Activated CD8-positive, alpha-beta memory T cell treated with anti-CD3 and anti-CD28 coated beads for 24 hours (primary cell): ENCODE data around the gene NPFF.

Experiments
- DNase-seq: peaks from one replicate; pipeline ENCODE4 v3.0.0-alpha.2; 2020

Gene NPFF

GRCh38 chr12:53472056-53472582 is 35.2 kb downstream of the NPFF start:
- DNase-seq: no peak

- DNase-seq: no peak
Observed at GRCh38 chr12:53468282-53468681, 39.0 kb downstream of the NPFF start.

GRCh38 chr12:53467880-53468279 is 39.4 kb downstream of the NPFF start:
- no peak for DNase-seq

- DNase-seq: no peak
Observed at GRCh38 chr12:53467082-53467481, 40.2 kb downstream of the NPFF start.

GRCh38 chr12:53466640-53467039 is 40.6 kb downstream of the NPFF start:
- DNase-seq: no peak

GRCh38 chr12:53465679-53466078 is 41.6 kb downstream of the NPFF start:
- no peak for DNase-seq

GRCh38 chr12:53464685-53465418 is 42.4 kb downstream of the NPFF start:
- DNase-seq: no peak

GRCh38 chr12:53463802-53464560 is 43.3 kb downstream of the NPFF start:
- no peak for DNase-seq

- peak; percentile 47 for DNase-seq
Observed at GRCh38 chr12:53462935-53463334, 44.3 kb downstream of the NPFF start.

- peak; percentile 45 for DNase-seq
Observed at GRCh38 chr12:53461591-53461990, 45.7 kb downstream of the NPFF start.

- DNase-seq: peak; percentile 49
Observed at GRCh38 chr12:53461059-53461458, 46.2 kb downstream of the NPFF start.

GRCh38 chr12:53459097-53459496 is 48.2 kb downstream of the NPFF start:
- DNase-seq: no peak
